Lower lobe of right lung (tissue), 2 donors: ENCODE data around the gene BCAR3. TPM values are rescaled to one million over a fixed set of nuclear protein-coding genes. Genes with fewer than 3 reads are reported as not detected.
A peak's percentile ranks its signal among the peaks of the same experiment; 100 is the strongest.
"Not testable (repeated sequence)": the region's sequence is repeated elsewhere in the genome, so short reads cannot be mapped to it uniquely, and the experiment has no call there.

Experiments used
- ATAC-seq, 2 donors: fragments of 200-7000 bp; cut with Tn5 transposase; one replicate each; pipeline ENCODE4 v1.9.1; 2020 to 2022; ENCODE audit warnings: mild to moderate bottlenecking in 2 of 2, moderate library complexity in 2 of 2
- DNase-seq: peaks from one replicate; pipeline ENCODE4 v3.0.0-alpha.2; 2020
- H3K27ac ChIP-seq: fragments of 200-600 bp; one replicate; pipeline ENCODE4 v1.8.0; 2022
- H3K27me3 ChIP-seq: fragments of 200-600 bp; one replicate; pipeline ENCODE4 v1.8.0; 2022; ENCODE audit warnings: low read depth
- H3K36me3 ChIP-seq: fragments of 200-600 bp; one replicate; pipeline ENCODE4 v1.8.0; 2022; ENCODE audit warnings: mild to moderate bottlenecking
- H3K4me1 ChIP-seq: fragments of 200-600 bp; one replicate; pipeline ENCODE4 v1.8.0; 2022
- H3K4me3 ChIP-seq: fragments of 200-600 bp; one replicate; pipeline ENCODE4 v1.8.0; 2022; ENCODE audit warnings: mild to moderate bottlenecking
- H3K9me3 ChIP-seq: fragments of 200-600 bp; one replicate; pipeline ENCODE4 v1.8.0; 2022
- intact Hi-C: fragments of 100-400 bp; cut with DNase I; formaldehyde crosslinking; loops from one replicate; pipeline ENCODE4 v1.11.0; 2022
- total RNA-seq: library from RNA; stranded (reverse); fragmentation: NEBNext Ultra II Directional; extraction: Animal tissue kit (Norgen Biotek cat#: 25700); gene quantifications from one replicate; pipeline ENCODE4 v1.2.1, GENCODE V29; 2021
- TF ChIP-seq, protein P1 (sequence below): fragments of 200-600 bp; IDR thresholded peaks from one replicate; pipeline ENCODE4 v1.8.0; 2022; ENCODE audit warnings: antibody characterized with exemption, mild to moderate bottlenecking
- donor health status: DM: no; HTN: yes; CAD: no; lungs with severe emphysema.

BCAR3 gene
- total RNA-seq, 1 donor from 2014 or later, result 24.9 TPM

DNA sequence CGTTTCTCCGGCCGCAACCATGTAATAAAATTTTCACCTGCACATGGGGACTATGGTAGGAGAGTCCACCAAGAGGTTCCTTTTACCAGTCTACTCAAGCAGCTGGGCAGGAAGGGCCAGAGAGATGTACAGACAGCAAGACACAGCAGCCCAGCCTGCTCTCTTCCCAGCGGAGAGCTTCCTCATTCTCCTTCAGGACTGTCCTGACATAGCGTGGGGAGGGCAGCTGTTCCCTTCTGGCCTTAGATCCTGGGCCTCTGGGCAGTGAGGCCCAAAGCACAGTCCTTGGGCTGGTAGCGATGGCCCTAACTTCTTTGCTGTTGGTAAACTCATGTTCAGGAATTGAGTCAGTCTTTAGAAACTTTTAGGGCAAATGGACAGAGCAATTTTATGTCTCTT lies 89.1 kb downstream of the BCAR3 start:
- TF ChIP-seq, protein P1, sequence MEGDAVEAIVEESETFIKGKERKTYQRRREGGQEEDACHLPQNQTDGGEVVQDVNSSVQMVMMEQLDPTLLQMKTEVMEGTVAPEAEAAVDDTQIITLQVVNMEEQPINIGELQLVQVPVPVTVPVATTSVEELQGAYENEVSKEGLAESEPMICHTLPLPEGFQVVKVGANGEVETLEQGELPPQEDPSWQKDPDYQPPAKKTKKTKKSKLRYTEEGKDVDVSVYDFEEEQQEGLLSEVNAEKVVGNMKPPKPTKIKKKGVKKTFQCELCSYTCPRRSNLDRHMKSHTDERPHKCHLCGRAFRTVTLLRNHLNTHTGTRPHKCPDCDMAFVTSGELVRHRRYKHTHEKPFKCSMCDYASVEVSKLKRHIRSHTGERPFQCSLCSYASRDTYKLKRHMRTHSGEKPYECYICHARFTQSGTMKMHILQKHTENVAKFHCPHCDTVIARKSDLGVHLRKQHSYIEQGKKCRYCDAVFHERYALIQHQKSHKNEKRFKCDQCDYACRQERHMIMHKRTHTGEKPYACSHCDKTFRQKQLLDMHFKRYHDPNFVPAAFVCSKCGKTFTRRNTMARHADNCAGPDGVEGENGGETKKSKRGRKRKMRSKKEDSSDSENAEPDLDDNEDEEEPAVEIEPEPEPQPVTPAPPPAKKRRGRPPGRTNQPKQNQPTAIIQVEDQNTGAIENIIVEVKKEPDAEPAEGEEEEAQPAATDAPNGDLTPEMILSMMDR, result no peak
- Histone ChIP-seq H3K27me3 (no peaks in the 10 kb centered on the region), H3K36me3 (peaks cover 33% of the 10 kb centered on the region), H3K27ac (no peak overlapping the region), H3K4me1 (peaks cover 22% of the 10 kb centered on the region), H3K9me3 (no peaks in the 10 kb centered on the region), H3K4me3 (no peak overlapping the region)
- ATAC-seq (peak; percentile 36 to 47), DNase-seq (no peak)
- intact Hi-C loops, result no loop called here

DNA sequence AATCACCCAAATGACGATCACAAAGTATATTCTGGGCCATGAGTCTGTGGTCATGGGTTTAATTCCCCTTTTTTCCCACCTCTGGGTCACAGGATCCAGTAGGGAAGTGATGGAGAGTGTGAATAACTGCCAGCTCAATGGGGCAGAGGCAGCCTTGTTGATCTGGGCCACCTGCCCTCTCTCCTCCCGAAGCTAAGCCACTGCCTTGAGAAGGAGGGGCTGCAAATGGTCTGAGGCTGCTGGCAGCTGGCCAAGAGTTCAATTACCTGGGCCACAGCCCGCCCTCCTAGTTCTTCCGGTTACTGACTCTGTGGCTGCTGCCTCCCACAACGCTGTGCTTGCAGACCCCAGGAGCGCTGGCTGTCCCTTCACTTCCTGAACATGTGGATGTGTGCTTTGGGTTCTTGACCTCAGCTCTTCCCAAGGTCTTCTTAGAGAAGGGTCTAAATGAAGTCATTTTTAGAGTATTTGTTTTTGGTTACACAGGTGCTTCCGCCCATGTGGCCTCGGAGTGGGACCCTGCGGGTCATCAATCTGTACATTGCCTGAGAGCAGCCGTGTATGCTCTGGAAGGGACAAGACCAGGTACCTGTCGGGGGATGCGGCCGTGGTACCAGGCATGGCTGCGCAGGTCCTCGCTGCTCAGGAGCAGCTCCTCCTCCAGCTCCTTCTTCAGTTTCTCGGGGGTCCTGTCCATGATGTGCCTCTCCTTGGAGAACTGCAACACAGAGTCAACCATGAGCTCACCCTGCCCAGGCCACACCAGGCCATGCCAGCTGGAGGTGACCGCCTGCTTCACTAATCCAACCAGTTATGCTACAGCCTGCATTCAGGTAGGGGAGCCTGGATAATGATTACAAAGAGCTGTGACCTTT lies 89.7 kb downstream of the BCAR3 start:
- DNase-seq (peak; percentile 76), ATAC-seq (peak; percentile 66 to 67)
- Histone ChIP-seq H3K27ac (peak overlapping the region; percentile 19), H3K9me3 (no peaks in the 10 kb centered on the region), H3K4me1 (peaks cover 18% of the 10 kb centered on the region), H3K36me3 (peaks cover 39% of the 10 kb centered on the region), H3K4me3 (no peak overlapping the region), H3K27me3 (no peaks in the 10 kb centered on the region)
- TF ChIP-seq, protein P1, result no peak
- intact Hi-C loops, result no loop called here

DNA sequence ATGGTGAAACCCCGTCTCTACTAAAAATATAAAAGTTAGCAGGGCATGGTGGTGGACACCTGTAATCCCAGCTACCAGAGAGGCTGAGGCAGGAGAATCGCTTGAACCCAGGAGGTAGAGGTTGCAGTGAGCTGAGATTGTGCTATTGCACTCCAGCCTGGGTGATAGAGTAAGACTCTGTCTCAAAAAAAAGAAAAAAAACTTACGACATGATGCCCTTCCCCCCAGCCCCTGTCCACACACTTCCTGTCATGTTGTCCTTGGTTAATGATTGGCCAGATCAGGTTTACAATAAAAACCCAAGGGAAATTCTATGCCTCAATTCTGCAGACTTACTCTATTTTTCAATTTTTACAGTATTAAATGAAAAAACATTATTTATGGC lies 90.4 kb downstream of the BCAR3 start:
- peak in 1 of 2 donors; percentile 4 for ATAC-seq
- Histone ChIP-seq H3K27ac (peak overlapping the region; percentile 19), H3K36me3 (peaks cover 44% of the 10 kb centered on the region), H3K4me1 (peaks cover 18% of the 10 kb centered on the region)
- H3K4me3 ChIP-seq, H3K9me3 ChIP-seq, H3K27me3 ChIP-seq, DNase-seq, intact Hi-C loops: not testable (repeated sequence)

DNA sequence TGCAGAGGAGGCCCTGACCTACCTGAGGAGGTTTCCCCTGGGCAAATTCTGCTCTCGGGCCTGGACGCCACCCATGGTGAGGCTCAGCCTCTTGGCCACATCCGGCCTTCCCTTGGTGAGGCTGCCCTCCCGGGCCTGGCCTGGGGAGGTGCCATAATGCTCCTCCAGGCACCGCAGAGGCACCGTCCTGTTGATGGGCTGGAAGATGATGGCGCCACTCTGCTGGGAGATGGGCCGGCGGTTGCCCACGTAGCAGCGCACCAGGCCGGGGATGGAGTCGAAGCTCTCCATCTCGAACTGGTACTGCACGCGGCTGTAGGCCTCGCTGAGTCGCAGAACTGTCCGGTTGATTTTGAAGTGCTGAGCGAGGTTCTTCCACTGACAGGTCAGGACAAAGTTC lies 92.7 kb downstream of the BCAR3 start:
- intact Hi-C loops, result no loop called here
- no peaks in the 10 kb centered on the region for H3K9me3 ChIP-seq
- H3K27ac ChIP-seq, result no peak overlapping the region
- H3K36me3 ChIP-seq, result peaks cover 66% of the 10 kb centered on the region
- DNase-seq (no peak), ATAC-seq (no peak)
- TF ChIP-seq, protein P1, result no peak
- no peaks in the 10 kb centered on the region for H3K27me3 ChIP-seq
- peaks cover 25% of the 10 kb centered on the region for H3K4me1 ChIP-seq
- H3K4me3 ChIP-seq, result no peak overlapping the region

DNA sequence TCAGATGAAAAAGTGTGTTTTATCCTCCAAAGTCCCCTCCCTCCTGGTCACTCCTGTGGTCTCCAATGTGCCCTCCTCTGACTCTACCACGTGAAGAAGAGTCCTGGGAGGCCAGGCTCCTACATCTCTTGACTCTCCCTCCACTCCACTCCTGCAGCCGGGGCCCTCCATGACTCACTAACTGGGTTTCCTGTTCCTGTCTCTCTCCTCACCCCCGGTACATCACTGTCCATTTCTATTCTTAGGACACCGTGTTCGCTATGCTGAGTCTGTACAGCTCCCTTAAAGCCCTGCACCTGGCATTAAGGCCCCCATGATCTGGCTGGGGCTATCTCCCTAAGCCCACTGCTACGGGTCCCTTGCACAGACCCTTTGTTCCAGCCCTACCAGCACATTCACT lies 93.4 kb downstream of the BCAR3 start:
- DNase-seq, result no peak
- no peak overlapping the region for H3K27ac ChIP-seq
- H3K36me3 ChIP-seq, result peaks cover 73% of the 10 kb centered on the region

DNA sequence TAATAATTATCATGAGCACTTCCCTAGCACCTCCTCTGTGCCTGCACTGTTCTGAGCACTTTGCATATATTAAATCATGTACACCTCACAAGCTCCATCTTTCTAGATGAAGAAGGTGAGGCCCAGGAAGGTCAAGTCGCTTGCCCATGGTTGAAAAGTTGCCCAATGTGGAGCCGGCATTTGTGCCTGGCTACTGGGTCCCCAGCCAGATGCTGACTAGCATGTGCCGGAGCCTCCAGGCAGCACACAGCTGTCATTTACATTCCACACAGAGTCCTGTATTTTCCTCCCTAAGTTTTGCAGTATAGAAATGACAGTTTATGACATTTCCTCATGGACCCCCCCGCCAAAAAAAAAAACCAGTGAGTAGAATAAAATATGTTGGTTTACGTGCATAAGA lies 94.3 kb downstream of the BCAR3 start:
- TF ChIP-seq, protein P1, result no peak
- peaks cover 17% of the 10 kb centered on the region for H3K4me1 ChIP-seq
- no peaks in the 10 kb centered on the region for H3K27me3 ChIP-seq
- peaks cover 82% of the 10 kb centered on the region for H3K36me3 ChIP-seq
- intact Hi-C loops, result no loop called here
- no peaks in the 10 kb centered on the region for H3K9me3 ChIP-seq
- no peak for DNase-seq
- no peak for ATAC-seq
- H3K27ac ChIP-seq, result no peak overlapping the region
- no peak overlapping the region for H3K4me3 ChIP-seq

More for the DNA sequence above, 93.4 kb downstream of the BCAR3 start:
- H3K4me3 ChIP-seq, result no peak overlapping the region
- no peak for ATAC-seq
- intact Hi-C loops, result no loop called here
- H3K9me3 ChIP-seq, result no peaks in the 10 kb centered on the region
- H3K27me3 ChIP-seq, result no peaks in the 10 kb centered on the region
- TF ChIP-seq, protein P1, result no peak
- peaks cover 25% of the 10 kb centered on the region for H3K4me1 ChIP-seq
